Neural progenitor cell (in vitro differentiated cells): ENCODE data around the gene DDX18. TPM values are rescaled to one million over a fixed set of nuclear protein-coding genes. Genes with fewer than 3 reads are reported as not detected.

Source experiments
- DNase-seq: peaks from one replicate; pipeline ENCODE4 v3.0.0-alpha.2; 2016; ENCODE audit warnings: low spot score
- H2AFZ ChIP-seq: fragments of 200-600 bp; sonication (generic); replicated peaks from 2 replicates; pipeline ENCODE4 v1.6.1; 2016; ENCODE audit warnings: antibody characterized with exemption
- H3F3A ChIP-seq: fragments of 200-600 bp; sonication (generic); 2 replicates; pipeline ENCODE4 v1.6.1; 2016; ENCODE audit warnings: antibody characterized with exemption, low read depth
- H3K27ac ChIP-seq: fragments of 200-600 bp; sonication (generic); 2 replicates; pipeline ENCODE4 v1.5.1; 2016; ENCODE audit warnings: mild to moderate bottlenecking
- H3K27me3 ChIP-seq: fragments of 200-600 bp; sonication (generic); 2 replicates; pipeline ENCODE4 v1.6.1; 2016; ENCODE audit warnings: mild to moderate bottlenecking, moderate library complexity
- H3K36me3 ChIP-seq: fragments of 200-600 bp; sonication (generic); 2 replicates; pipeline ENCODE4 v1.5.1; 2016
- H3K4me1 ChIP-seq: fragments of 200-600 bp; sonication (generic); 2 replicates; pipeline ENCODE4 v1.6.1; 2016; ENCODE audit warnings: mixed run types
- H3K4me2 ChIP-seq: fragments of 200-600 bp; sonication (generic); 2 replicates; pipeline ENCODE4 v1.6.1; 2016
- H3K4me3 ChIP-seq: fragments of 200-600 bp; sonication (generic); 2 replicates; pipeline ENCODE4 v1.5.1; 2016
- H3K79me2 ChIP-seq: fragments of 200-600 bp; sonication (generic); 2 replicates; pipeline ENCODE4 v1.6.1; 2016; ENCODE audit warnings: low read depth
- H3K9ac ChIP-seq: fragments of 200-600 bp; sonication (generic); 2 replicates; pipeline ENCODE4 v1.6.1; 2016
- H3K9me3 ChIP-seq: fragments of 200-600 bp; sonication (generic); 2 replicates; pipeline ENCODE4 v1.5.1; 2016; ENCODE audit warnings: low read depth
- H4K20me1 ChIP-seq: fragments of 200-600 bp; sonication (generic); 2 replicates; pipeline ENCODE4 v1.6.1; 2016; ENCODE audit warnings: low read depth
- H3K27ac Mint-ChIP-seq: 3 replicates; pipeline ENCODE4 v1.8.0; 2021; ENCODE audit warnings: mixed read lengths
- H3K27me3 Mint-ChIP-seq: 2 replicates; pipeline ENCODE4 v1.8.0; 2022; ENCODE audit warnings: low read depth, mild to moderate bottlenecking, inconsistent platforms, moderate library complexity, mixed read lengths; ENCODE audit not compliant: insufficient read depth
- H3K36me3 Mint-ChIP-seq: 3 replicates; pipeline ENCODE4 v1.8.0; 2021; ENCODE audit warnings: mixed read lengths
- H3K4me1 Mint-ChIP-seq: 3 replicates; pipeline ENCODE4 v1.8.0; 2021; ENCODE audit warnings: mixed read lengths
- H3K4me3 Mint-ChIP-seq: 3 replicates; pipeline ENCODE4 v1.8.0; 2021; ENCODE audit warnings: mild to moderate bottlenecking, moderate library complexity, mixed read lengths
- H3K9me3 Mint-ChIP-seq: 3 replicates; pipeline ENCODE4 v1.8.0; 2020; ENCODE audit warnings: mixed read lengths
- CTCF ChIP-seq: fragments of 200-600 bp; sonication (generic); IDR thresholded peaks from 2 replicates; pipeline ENCODE4 v1.5.1; 2017; ENCODE audit warnings: antibody characterized with exemption, mild to moderate bottlenecking
- EZH2 ChIP-seq: fragments of 200-600 bp; sonication (generic); IDR thresholded peaks from 2 replicates; pipeline ENCODE4 v1.6.1; 2017; ENCODE audit warnings: antibody characterized with exemption, mild to moderate bottlenecking, moderate library complexity
- EZH2phosphoT487 ChIP-seq: fragments of 200-600 bp; sonication (generic); IDR thresholded peaks from 2 replicates; pipeline ENCODE4 v1.6.1; 2017; ENCODE audit warnings: antibody characterized with exemption
- total RNA-seq: library from RNA; depleted of rRNA; stranded (reverse); fragments of >200 nt; gene quantifications from 2 replicates; pipeline ENCODE4 v1.2.3, GENCODE V29; 2015; ENCODE audit warnings: low replicate concordance

The DDX18 gene
- total RNA-seq, 1 donor from 2014 or later, result 87.0 TPM

GRCh38 chr2:117828870-117829269 lies 14.4 kb downstream of the DDX18 start:
- Histone ChIP-seq H3K4me1 (no peaks in the 10 kb centered on the region), H2AFZ (no peak overlapping the region), H3K27me3 (no peaks in the 10 kb centered on the region), H3K36me3 (peaks cover 22% of the 10 kb centered on the region), H3K4me3 (no peak overlapping the region), H3K27ac (no peak overlapping the region), H3F3A (no peaks in the 10 kb centered on the region), H3K4me2 (no peak overlapping the region), H3K9me3 (no peaks in the 10 kb centered on the region), H3K9ac (no peak overlapping the region), H3K79me2 (no peaks in the 10 kb centered on the region), H4K20me1 (peaks cover 18% of the 10 kb centered on the region)
- Mint-ChIP-seq H3K9me3 (no peaks in the 10 kb centered on the region), H3K4me3 (no peak overlapping the region), H3K36me3 (peaks cover 33% of the 10 kb centered on the region), H3K27ac (no peak overlapping the region), H3K27me3 (no peaks in the 10 kb centered on the region), H3K4me1 (no peaks in the 10 kb centered on the region)
- TF ChIP-seq EZH2phosphoT487 (no peak), CTCF (no peak), EZH2 (no peak)
- DNase-seq, result no peak

GRCh38 chr2:117832332-117832731 lies 17.8 kb downstream of the DDX18 start:
- H3K9me3 Mint-ChIP-seq, result no peaks in the 10 kb centered on the region
- H3K4me1 ChIP-seq, result no peaks in the 10 kb centered on the region

GRCh38 chr2:117832905-117833613 lies 18.6 kb downstream of the DDX18 start:
- Histone ChIP-seq H2AFZ (no peak overlapping the region), H3K4me1 (no peaks in the 10 kb centered on the region), H3K9me3 (no peaks in the 10 kb centered on the region), H3K27ac (no peak overlapping the region), H3K36me3 (peaks cover 8% of the 10 kb centered on the region), H3K79me2 (no peaks in the 10 kb centered on the region), H3K9ac (no peak overlapping the region), H3K27me3 (peaks cover 18% of the 10 kb centered on the region), H3K4me2 (no peak overlapping the region), H3F3A (no peaks in the 10 kb centered on the region), H3K4me3 (no peak overlapping the region), H4K20me1 (peaks cover 42% of the 10 kb centered on the region)
- peak; percentile 63 for DNase-seq
- H3K4me3 Mint-ChIP-seq, result no peak overlapping the region
- H3K9me3 Mint-ChIP-seq, result no peaks in the 10 kb centered on the region
- H3K27me3 Mint-ChIP-seq, result peaks cover 2% of the 10 kb centered on the region
- peaks cover 14% of the 10 kb centered on the region for H3K36me3 Mint-ChIP-seq
- H3K27ac Mint-ChIP-seq, result no peak overlapping the region
- H3K4me1 Mint-ChIP-seq, result no peaks in the 10 kb centered on the region
- TF ChIP-seq CTCF, result no peak
- no peak for TF ChIP-seq EZH2
- TF ChIP-seq EZH2phosphoT487, result no peak

More at GRCh38 chr2:117832332-117832731, 17.8 kb downstream of the DDX18 start:
- Histone ChIP-seq H3K4me3 (no peak overlapping the region), H3K27me3 (peaks cover 13% of the 10 kb centered on the region), H3K4me2 (no peak overlapping the region), H2AFZ (no peak overlapping the region), H3K9ac (no peak overlapping the region), H4K20me1 (peaks cover 42% of the 10 kb centered on the region), H3K27ac (no peak overlapping the region), H3K79me2 (no peaks in the 10 kb centered on the region), H3K9me3 (no peaks in the 10 kb centered on the region), H3F3A (no peaks in the 10 kb centered on the region), H3K36me3 (peaks cover 10% of the 10 kb centered on the region)
- TF ChIP-seq CTCF (no peak), EZH2phosphoT487 (no peak), EZH2 (no peak)
- Mint-ChIP-seq H3K4me1 (no peaks in the 10 kb centered on the region), H3K36me3 (peaks cover 21% of the 10 kb centered on the region), H3K27me3 (peaks cover 2% of the 10 kb centered on the region), H3K4me3 (no peak overlapping the region), H3K27ac (no peak overlapping the region)
- no peak for DNase-seq
